HepG2 (cell line): ENCODE measurements around the gene ISG20L2. TPM values are rescaled to one million over a fixed set of nuclear protein-coding genes. Genes with fewer than 3 reads are reported as not detected.

Experiments
- ATAD3A ChIP-seq: sonication (generic); formaldehyde crosslinking; IDR thresholded peaks from 2 replicates; pipeline ENCODE4 v1.4.0; 2020; ENCODE audit warnings: missing genetic modification reagents
- CBX2 ChIP-seq, 2 experiments: fragments of 200-600 bp in 1 of 2; sonication (generic); formaldehyde crosslinking in 1 of 2; IDR thresholded peaks; 2 replicates each; pipeline versions ENCODE4 v1.7.0 to v1.8.1; 2018 to 2022; ENCODE audit warnings: low read depth in 2 of 2, low read length in 1 of 2, mild to moderate bottlenecking in 1 of 2, missing genetic modification reagents in 1 of 2
- EHMT2 ChIP-seq: fragments of 200-600 bp; sonication (generic); IDR thresholded peaks from 2 replicates; pipeline ENCODE4 v1.7.0; 2017; ENCODE audit warnings: antibody characterized with exemption, low read depth, low read length, borderline replicate concordance
- HOXA3 ChIP-seq: sonication (generic); formaldehyde crosslinking; IDR thresholded peaks from 2 replicates; pipeline ENCODE4 v1.5.0; 2020; ENCODE audit warnings: missing genetic modification reagents
- KLF13 ChIP-seq: sonication (generic); formaldehyde crosslinking; IDR thresholded peaks from 2 replicates; pipeline ENCODE4 v1.4.0; 2020; ENCODE audit warnings: mild to moderate bottlenecking, missing genetic modification reagents
- MEF2D ChIP-seq: sonication (generic); formaldehyde crosslinking; IDR thresholded peaks from 2 replicates; pipeline ENCODE4 v1.5.1; 2020; ENCODE audit warnings: mild to moderate bottlenecking, missing genetic modification reagents
- NAIF1 ChIP-seq: sonication (generic); formaldehyde crosslinking; IDR thresholded peaks from 2 replicates; pipeline ENCODE4 v1.5.0; 2020; ENCODE audit warnings: mild to moderate bottlenecking, missing genetic modification reagents, borderline replicate concordance
- NFATC3 ChIP-seq: sonication (generic); formaldehyde crosslinking; IDR thresholded peaks from 2 replicates; pipeline ENCODE4 v1.5.1; 2020; ENCODE audit warnings: mild to moderate bottlenecking, missing genetic modification reagents
- NONO ChIP-seq, 2 experiments: fragments of 450-650 bp in 1 of 2; sonication (generic) in 1 of 2; formaldehyde crosslinking in 1 of 2; IDR thresholded peaks in 1 of 2; conservative IDR thresholded peaks in 1 of 2; 2 replicates each; pipeline versions ENCODE4 v1.6.1 to v1.8.0; 2017 to 2022; ENCODE audit warnings: mild to moderate bottlenecking in 1 of 2, missing genetic modification reagents in 1 of 2, moderate library complexity in 1 of 2
- TCF12 ChIP-seq, 2 experiments: fragments of 450-650 bp in 1 of 2; sonication (generic) in 1 of 2; formaldehyde crosslinking in 1 of 2; IDR thresholded peaks; 2 replicates each; pipeline versions ENCODE4 v1.6.1 to v1.8.0; 2017 to 2022; ENCODE audit warnings: antibody characterized with exemption in 1 of 2, mild to moderate bottlenecking in 1 of 2, missing genetic modification reagents in 1 of 2, moderate library complexity in 1 of 2
- TGIF2 ChIP-seq: IDR thresholded peaks from 2 replicates; pipeline ENCODE4 v1.6.1; 2016; ENCODE audit warnings: control low read depth, missing compliant biosample characterization
- TMF1 ChIP-seq: sonication (generic); formaldehyde crosslinking; IDR thresholded peaks from 2 replicates; pipeline ENCODE4 v1.8.1; 2022; ENCODE audit warnings: low read depth, missing genetic modification reagents
- ZNF235 ChIP-seq: sonication (generic); formaldehyde crosslinking; IDR thresholded peaks from 2 replicates; pipeline ENCODE4 v1.8.1; 2023; ENCODE audit warnings: mild to moderate bottlenecking, missing genetic modification reagents, borderline replicate concordance
- ZNF280B ChIP-seq: sonication (generic); formaldehyde crosslinking; IDR thresholded peaks from 2 replicates; pipeline ENCODE4 v1.5.0; 2020; ENCODE audit warnings: missing genetic modification reagents, mild to moderate bottlenecking, borderline replicate concordance
- ZNF333 ChIP-seq: sonication (generic); formaldehyde crosslinking; IDR thresholded peaks from 2 replicates; pipeline ENCODE4 v1.4.0; 2020; ENCODE audit warnings: mild to moderate bottlenecking, missing genetic modification reagents, borderline replicate concordance
- ZNF567 ChIP-seq: sonication (generic); formaldehyde crosslinking; IDR thresholded peaks from 2 replicates; pipeline ENCODE4 v1.8.1; 2023; ENCODE audit warnings: mild to moderate bottlenecking, missing genetic modification reagents, borderline replicate concordance
- ZNF7 ChIP-seq: IDR thresholded peaks from 2 replicates; pipeline ENCODE4 v1.6.1; 2016; ENCODE audit warnings: missing biosample characterization, missing genetic modification reagents
- polyA plus RNA-seq, 8 experiments: library from polyadenylated mRNA; depleted of rRNA in 3 of 8; stranded (reverse) in 7 of 8; unstranded in 1 of 8; fragments of >200 nt; fragmentation: Illumina TruSeq in 4 of 8; extraction: Trizol in 4 of 8; gene quantifications; 2 replicates each; pipeline versions ENCODE4 v1.2.1 to v1.2.3, GENCODE V29; 2011 to 2016; ENCODE audit warnings: low read depth in 4 of 8, missing spikeins in 1 of 8, mixed read lengths in 1 of 8; ENCODE audit not compliant: insufficient read depth in 1 of 8
- total RNA-seq, 5 experiments: library from RNA; depleted of rRNA; stranded (reverse); fragments of >200 nt; fragmentation: Illumina TruSeq; extraction: Trizol; gene quantifications; 2 replicates each; pipeline ENCODE4 v1.2.3, GENCODE V29; 2016; ENCODE audit warnings: low read depth in 1 of 5
- TF ChIP-seq, protein P1 (sequence below): sonication (generic); formaldehyde crosslinking; IDR thresholded peaks from 2 replicates; pipeline ENCODE4 v1.5.1; 2020; ENCODE audit warnings: missing genetic modification reagents, mild to moderate bottlenecking, borderline replicate concordance
- TF ChIP-seq, protein P2 (sequence below): sonication (generic); formaldehyde crosslinking; IDR thresholded peaks from 2 replicates; pipeline ENCODE4 v1.4.0; 2020; ENCODE audit warnings: missing genetic modification reagents
- TF ChIP-seq, protein P3 (sequence below): IDR thresholded peaks from 2 replicates; pipeline ENCODE4 v1.6.1; 2016; ENCODE audit warnings: missing genetic modification reagents, missing compliant biosample characterization
- TF ChIP-seq, protein P4 (sequence below): sonication (generic); formaldehyde crosslinking; conservative IDR thresholded peaks from 2 replicates; pipeline ENCODE4 v1.8.0; 2022; ENCODE audit warnings: low read depth, missing genetic modification reagents
- TF ChIP-seq, protein P5 (sequence below): sonication (generic); formaldehyde crosslinking; IDR thresholded peaks from 2 replicates; pipeline ENCODE4 v1.4.0; 2020; ENCODE audit warnings: mild to moderate bottlenecking, low read depth, missing genetic modification reagents

ISG20L2 gene
- total and polyA plus RNA-seq, 2 of the 13 experiments (the other 11 are each of a cell fraction or from before 2014, with no cell fraction given), result 19.8 to 21.3 TPM

GRCh38 chr1:156676820-156677615, 51.5 kb downstream of the ISG20L2 start, which contains the start of gene NES (continued):
- TF ChIP-seq, protein P1, sequence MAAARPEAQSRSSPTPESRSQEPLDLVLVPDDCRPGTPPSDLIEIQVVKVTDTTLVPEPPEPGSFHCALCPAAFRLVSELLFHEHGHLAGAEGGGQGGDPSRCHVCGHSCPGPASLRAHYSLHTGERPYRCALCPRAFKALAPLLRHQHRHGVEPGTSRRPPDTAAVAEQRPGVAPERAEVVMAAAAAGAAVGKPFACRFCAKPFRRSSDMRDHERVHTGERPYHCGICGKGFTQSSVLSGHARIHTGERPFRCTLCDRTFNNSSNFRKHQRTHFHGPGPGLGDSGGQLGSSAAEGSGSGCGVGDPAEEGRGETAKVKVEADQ, result no peak
- no peak for TF ChIP-seq KLF13 (CRISPR knock-in tag)
- 0 out of 2 replicates have a peak, but pooled peaks have one; percentile 52 for TF ChIP-seq TMF1 (CRISPR knock-in tag)
- TF ChIP-seq NFATC3 (CRISPR knock-in tag), result no peak
- no peak for TF ChIP-seq CBX2 (IDR thresholded peaks at IDR 0.05; ENCODE audit: low read depth, low read length)
- TF ChIP-seq CBX2 (CRISPR knock-in tag; IDR thresholded peaks at IDR 0.05; ENCODE audit: low read depth), result no peak
- TF ChIP-seq EHMT2, result no peak
- no peak for TF ChIP-seq NONO (IDR thresholded peaks at IDR 0.05)
- TF ChIP-seq NONO (CRISPR knock-in tag; conservative IDR thresholded peaks at IDR 0.05), result 0 out of 2 replicates have a peak, but pooled peaks have one; percentile 23
- no peak for TF ChIP-seq TCF12 (IDR thresholded peaks at IDR 0.05)
- no peak for TF ChIP-seq TCF12 (CRISPR knock-in tag; IDR thresholded peaks at IDR 0.05)
- TF ChIP-seq, protein P2, sequence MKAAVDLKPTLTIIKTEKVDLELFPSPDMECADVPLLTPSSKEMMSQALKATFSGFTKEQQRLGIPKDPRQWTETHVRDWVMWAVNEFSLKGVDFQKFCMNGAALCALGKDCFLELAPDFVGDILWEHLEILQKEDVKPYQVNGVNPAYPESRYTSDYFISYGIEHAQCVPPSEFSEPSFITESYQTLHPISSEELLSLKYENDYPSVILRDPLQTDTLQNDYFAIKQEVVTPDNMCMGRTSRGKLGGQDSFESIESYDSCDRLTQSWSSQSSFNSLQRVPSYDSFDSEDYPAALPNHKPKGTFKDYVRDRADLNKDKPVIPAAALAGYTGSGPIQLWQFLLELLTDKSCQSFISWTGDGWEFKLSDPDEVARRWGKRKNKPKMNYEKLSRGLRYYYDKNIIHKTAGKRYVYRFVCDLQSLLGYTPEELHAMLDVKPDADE (CRISPR knock-in tag), result no peak
- TF ChIP-seq, protein P3, sequence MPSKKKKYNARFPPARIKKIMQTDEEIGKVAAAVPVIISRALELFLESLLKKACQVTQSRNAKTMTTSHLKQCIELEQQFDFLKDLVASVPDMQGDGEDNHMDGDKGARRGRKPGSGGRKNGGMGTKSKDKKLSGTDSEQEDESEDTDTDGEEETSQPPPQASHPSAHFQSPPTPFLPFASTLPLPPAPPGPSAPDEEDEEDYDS (CRISPR knock-in tag), result peak; percentile 88
- TF ChIP-seq TGIF2 (CRISPR knock-in tag), result no peak
- no peak for TF ChIP-seq ZNF333 (CRISPR knock-in tag)
- no peak for TF ChIP-seq NAIF1 (CRISPR knock-in tag)
- TF ChIP-seq, protein P4, sequence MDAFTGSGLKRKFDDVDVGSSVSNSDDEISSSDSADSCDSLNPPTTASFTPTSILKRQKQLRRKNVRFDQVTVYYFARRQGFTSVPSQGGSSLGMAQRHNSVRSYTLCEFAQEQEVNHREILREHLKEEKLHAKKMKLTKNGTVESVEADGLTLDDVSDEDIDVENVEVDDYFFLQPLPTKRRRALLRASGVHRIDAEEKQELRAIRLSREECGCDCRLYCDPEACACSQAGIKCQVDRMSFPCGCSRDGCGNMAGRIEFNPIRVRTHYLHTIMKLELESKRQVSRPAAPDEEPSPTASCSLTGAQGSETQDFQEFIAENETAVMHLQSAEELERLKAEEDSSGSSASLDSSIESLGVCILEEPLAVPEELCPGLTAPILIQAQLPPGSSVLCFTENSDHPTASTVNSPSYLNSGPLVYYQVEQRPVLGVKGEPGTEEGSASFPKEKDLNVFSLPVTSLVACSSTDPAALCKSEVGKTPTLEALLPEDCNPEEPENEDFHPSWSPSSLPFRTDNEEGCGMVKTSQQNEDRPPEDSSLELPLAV (CRISPR knock-in tag), result no peak
- TF ChIP-seq MEF2D (CRISPR knock-in tag), result no peak
- TF ChIP-seq, protein P5, sequence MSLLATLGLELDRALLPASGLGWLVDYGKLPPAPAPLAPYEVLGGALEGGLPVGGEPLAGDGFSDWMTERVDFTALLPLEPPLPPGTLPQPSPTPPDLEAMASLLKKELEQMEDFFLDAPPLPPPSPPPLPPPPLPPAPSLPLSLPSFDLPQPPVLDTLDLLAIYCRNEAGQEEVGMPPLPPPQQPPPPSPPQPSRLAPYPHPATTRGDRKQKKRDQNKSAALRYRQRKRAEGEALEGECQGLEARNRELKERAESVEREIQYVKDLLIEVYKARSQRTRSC, result no peak
- TF ChIP-seq HOXA3 (CRISPR knock-in tag), result peak; percentile 60; the same call in 1 of the 2 replicates
- no peak for TF ChIP-seq ZNF7
- TF ChIP-seq ATAD3A, result no peak
- peak; percentile 37; the same call in 1 of the 2 replicates for TF ChIP-seq ZNF235 (CRISPR knock-in tag)
- no peak for TF ChIP-seq ZNF280B (CRISPR knock-in tag)
- TF ChIP-seq ZNF567 (CRISPR knock-in tag), result no peak
